Fibroblast of lung (primary cell): Measurements from ENCODE around the gene KRTAP10-1.

ENCODE experiments used
- EZH2 ChIP-seq: IDR thresholded peaks from 2 replicates; pipeline ENCODE4 v1.5.1; 2012; ENCODE audit warnings: low read length, control low read depth, mild to moderate bottlenecking; ENCODE audit errors: missing control alignments
- TF ChIP-seq, protein P1 (sequence below), 2 donors: IDR thresholded peaks in 1 of 2; conservative IDR thresholded peaks in 1 of 2; 1 replicate in 1 of 2; 2 replicates in 1 of 2; pipeline ENCODE4 v1.5.1; 2011 to 2012; ENCODE audit warnings: low read length in 2 of 2, control low read depth in 1 of 2, inconsistent platforms in 1 of 2, low read depth in 1 of 2, mild to moderate bottlenecking in 1 of 2

DNA sequence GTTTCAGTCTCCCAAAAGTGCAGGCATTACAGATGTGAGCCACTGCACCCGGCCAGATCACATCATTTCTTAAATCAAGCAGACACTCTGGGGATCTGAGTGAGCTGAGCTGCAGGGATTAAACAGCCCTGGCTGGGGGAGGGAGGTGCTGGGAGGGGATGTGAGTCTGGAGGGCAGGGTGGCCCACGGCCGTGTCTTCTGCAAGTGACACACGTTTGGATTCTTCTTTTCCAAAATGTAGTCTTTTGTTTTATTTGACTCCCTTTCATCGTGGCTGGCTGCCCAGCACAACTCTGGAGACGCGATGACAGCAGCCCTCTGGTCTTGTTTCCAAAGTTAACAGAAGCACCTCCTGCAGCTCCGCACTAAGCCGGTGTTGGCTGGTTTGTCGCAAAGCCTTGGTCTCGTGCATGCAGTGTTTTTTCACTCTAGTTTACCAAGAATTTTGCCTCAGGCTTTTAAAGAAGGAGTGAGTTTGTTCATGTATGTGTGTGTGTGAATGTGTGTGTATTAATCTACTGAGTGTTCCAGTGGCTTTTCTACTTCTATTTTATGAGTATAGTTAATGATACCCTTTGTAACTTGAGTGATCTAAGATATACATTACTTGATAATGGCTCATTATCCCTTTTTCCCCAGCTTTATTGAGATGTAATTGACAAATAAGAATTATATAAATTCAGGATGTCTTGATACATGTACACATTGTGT lies 43.2 kb upstream of the KRTAP10-1 start:
- TF ChIP-seq, protein P1, sequence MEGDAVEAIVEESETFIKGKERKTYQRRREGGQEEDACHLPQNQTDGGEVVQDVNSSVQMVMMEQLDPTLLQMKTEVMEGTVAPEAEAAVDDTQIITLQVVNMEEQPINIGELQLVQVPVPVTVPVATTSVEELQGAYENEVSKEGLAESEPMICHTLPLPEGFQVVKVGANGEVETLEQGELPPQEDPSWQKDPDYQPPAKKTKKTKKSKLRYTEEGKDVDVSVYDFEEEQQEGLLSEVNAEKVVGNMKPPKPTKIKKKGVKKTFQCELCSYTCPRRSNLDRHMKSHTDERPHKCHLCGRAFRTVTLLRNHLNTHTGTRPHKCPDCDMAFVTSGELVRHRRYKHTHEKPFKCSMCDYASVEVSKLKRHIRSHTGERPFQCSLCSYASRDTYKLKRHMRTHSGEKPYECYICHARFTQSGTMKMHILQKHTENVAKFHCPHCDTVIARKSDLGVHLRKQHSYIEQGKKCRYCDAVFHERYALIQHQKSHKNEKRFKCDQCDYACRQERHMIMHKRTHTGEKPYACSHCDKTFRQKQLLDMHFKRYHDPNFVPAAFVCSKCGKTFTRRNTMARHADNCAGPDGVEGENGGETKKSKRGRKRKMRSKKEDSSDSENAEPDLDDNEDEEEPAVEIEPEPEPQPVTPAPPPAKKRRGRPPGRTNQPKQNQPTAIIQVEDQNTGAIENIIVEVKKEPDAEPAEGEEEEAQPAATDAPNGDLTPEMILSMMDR (conservative IDR thresholded peaks at IDR 0.05 in 1 of 2, IDR thresholded peaks at IDR 0.05 in 1 of 2; ENCODE audit: low read depth in 1 of 2, low read length in 2 of 2) = no peak
- TF ChIP-seq EZH2 = no peak
